ENCODE data around the gene ZRANB1.

ZRANB1 gene

GRCh38 chr10:125023862-125024496 is 82.1 kb downstream of the ZRANB1 start:
- no peak for DNase-seq

- DNase-seq: no peak
Measured at GRCh38 chr10:125024497-125025234, 82.7 kb downstream of the ZRANB1 start.

GRCh38 chr10:125025341-125025740 is 83.4 kb downstream of the ZRANB1 start:
- DNase-seq: no peak

DNA sequence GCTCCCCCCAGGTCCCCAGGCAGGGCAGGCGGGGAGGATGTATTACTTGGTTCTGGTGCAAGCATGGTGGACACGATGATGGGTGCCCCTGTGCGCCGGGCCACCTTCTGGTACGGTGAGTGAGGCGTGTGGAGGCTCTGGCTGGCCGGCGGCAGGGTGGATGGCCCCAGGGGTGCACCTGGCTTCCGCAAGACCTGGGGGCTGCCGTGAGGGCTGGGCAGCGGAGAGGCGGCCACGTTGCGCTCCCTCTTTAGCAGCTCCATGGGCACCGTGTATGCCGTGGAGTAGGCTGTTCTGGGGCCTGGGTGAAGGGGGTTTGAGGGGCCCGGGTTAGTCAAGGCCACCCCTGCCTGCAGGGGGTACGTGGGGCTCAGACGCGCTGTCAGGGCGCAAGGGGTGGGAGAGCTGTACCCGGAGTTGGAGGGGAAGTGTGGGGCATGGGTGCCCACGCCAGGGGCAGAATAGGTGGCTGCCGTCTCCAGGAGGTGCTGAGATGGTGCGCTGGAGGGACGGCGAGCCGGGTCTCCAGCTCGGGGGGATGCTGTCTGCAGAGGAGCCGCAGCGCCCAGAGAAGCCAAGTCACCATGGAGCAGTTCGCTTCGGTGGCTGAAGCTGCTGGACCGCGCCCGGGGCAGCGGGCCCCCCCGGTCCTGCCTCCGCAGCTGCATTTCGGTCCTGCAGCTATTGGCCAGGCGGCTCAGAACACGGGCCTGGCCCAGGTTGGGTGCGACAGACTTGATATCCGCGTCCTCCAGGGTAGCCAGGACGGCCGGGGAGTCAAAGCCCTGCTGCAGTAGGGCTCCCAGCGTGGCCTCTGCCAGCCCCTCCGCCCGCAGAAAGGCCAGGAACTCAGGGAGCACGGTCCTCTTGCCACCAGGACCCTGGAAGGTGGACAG is 84.4 kb downstream of the ZRANB1 start:
- no peak for DNase-seq

DNA sequence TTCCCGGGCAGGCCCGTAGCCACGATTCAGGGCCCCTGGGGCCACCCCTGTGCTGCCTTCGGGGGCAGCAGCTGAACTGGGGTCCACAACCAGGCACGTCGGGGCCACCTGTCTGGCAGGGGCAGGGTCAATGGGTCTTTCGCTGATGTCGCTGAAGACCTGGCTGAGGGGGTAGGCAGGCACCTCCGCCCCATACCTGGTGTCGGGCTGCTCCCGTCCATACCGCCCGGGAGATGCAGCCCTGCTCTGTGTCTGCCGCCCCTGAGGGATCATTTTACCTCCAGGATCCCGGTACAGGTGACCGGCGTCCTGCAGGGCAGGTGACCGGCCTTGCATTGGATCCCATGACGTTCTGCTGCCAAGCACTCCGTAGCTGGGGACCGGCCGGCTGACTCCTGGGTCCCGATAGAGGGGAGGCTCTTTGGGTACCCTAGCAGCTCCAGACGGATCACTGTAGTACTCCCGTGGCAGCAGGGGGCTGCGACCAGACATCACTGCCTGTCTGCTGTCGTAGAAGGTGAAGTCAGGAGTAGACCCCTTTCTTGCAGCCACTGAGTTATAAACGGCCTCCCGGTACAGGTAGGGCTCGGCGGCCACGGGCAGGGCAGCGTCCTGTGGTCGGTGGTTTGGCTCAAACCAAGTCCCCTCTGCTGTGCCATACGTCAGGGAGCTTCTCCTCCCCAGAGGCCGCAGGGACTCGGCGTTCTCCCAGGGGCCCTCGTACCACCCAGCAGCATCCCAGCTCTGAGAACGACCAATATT is 85.2 kb downstream of the ZRANB1 start:
- no peak for DNase-seq

DNA sequence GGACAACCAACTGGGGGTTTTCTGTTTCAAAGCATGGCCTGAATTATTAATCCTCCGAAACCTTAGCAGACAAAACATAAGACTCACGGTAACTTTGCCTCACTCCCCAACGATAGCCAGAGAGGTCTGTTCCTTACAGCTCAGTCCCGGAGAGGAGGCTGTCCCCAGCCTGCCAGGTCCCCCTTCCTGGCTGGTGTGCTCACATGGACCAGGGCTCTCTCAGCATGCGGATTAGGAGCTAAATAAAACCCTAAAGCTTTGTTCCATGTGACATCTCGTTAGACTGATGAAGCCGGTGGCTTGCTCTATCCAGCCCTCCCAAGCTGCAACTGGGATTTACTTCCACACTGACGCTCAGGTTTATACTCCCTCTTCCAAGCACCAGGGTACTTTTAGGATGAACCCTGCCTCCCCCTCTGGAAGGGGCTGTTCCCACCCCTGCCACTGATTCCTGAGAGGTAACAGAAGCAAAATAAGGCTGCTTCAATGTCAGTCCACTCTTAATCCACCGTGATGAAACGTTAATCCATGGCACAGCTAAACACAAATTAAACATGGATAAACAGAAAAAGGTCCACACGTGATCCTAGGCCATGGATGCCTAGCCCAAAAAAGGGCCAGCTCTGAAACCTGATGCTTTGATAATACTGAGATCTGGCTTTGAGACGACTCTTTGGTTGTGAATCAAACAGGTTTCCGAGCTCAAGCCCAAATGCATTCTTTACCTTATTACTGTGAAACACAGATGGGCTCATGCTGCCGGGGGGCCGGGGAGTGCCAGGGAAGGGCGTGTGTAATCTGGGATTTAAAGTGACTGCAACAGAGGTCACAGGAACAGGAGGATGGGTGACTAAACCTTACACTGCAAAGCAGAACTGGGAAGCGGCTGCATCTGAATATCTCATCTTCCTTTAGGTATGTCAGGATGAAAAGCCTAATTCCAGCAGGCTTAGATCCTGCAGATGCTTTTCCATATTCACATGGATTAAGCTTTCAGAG is 86.2 kb downstream of the ZRANB1 start:
- no peak for DNase-seq

DNA sequence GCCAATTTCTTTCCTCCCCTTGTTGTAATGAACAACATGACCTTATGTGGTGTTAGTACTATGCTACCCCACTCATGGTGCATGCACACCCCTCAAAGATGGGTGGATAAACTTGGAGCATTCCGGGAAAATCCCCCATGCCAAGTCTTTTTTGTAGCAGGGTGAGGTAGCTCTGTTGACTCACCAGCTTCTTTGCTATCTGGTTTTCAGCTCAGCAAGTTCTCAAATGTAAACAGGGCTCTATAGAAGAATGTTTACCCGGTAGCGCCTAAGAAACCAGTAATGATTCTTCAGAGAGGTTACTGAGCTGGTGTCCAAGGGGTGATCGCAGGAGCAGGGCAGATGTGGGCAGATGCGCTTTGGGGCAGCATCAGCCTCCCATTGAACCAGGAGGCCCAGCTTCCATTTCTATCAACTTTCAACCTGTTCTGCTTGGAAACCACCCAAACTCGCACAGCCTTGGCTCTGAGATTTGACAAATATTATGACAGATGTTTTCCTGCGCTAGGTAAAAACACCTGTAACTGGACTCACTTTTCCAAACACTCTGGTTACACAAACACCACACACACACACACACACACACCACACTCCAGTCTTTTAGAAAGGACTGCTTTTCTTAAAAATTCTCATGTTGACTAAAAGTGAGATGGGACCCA is 87.8 kb downstream of the ZRANB1 start:
- no peak for DNase-seq

DNA sequence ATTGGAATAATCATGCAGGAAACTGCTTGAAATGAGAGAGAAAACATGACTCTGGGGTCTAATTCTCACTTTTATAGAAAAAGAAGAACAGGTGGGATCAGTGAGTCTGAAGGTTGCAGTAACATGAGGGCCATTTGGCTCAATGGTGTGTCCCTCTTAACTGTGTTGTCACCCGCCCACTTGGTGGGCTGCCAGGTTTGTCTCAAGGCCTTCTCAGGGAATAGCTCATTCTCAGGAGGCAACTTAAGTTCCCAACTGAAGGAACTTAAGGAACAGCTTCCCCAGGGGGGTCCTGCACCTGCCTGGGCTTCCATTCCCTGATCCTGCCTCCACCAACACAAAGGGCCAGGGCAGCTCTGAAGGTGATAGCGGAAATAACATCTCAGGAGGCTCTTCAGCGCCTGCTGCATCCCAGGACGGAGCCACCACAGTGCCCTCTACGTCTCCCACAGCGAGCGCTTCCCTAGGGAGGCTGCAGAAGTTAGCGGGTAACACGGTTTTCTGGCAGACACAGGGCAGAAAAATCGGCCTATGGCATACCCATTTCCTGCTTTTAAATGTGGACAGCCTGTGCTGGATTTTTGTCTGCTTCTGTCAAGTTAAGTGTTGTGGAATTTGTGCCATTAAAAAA is 88.8 kb downstream of the ZRANB1 start:
- DNase-seq: no peak

- DNase-seq: no peak
Measured at GRCh38 chr10:125032474-125033020, 90.6 kb downstream of the ZRANB1 start.

DNA sequence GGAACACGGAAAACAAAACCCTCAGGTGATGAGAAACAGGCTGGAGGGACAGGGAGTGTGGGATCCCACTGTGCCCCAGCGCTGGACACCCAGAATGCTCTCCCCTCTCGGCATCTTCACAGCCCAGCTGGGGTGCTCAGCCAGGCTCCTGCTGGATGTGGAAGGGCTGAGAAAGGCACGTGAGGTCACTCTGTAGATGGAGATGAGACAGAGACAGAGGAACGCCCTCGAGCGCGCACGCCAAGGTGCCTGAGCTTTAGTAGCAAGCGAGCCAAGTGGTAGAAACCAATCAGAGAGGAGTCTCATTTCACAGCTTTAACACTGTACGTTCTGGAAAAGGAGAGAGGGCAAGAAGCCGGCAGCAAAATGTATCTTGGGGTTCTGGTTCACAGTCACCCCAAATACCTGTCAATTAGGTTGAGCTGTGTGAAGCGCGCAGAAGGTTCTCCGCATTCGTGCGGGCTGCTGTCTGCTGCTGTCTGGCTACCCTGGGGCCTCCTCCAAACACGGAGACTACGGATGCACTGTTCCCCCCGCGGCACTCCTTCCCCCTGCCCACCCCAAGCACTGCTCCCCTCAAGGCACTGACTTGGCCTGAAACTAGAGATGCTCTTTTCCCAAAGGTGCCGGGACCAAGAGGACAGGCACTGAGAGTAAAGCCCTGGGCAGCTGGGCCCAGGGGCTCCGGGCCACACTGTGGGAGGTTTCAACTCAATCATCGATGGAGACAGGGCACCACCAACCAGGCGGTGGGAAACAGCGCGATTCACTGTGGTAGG is 91.4 kb downstream of the ZRANB1 start:
- no peak for DNase-seq

GRCh38 chr10:125034675-125035074 is 92.8 kb downstream of the ZRANB1 start:
- DNase-seq: no peak

DNA sequence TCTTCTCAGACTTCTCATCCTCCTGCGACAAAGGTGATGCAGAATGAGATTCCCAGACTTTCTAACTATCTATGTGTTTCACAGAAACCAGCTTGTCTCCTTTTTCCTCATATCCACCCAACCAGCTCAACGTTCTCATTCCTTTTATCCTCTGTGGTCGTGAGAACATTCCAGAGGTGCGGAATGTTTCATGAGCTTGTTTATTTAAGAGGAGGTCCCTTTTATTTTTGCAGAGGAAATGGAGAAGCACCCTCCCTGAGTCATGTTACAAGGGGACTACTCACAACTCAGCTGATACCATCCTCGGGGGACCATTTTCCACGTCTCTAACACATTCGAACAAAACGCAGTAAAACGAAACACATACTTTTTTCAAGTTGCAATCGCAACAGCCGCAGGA is 93.2 kb downstream of the ZRANB1 start:
- no peak for DNase-seq

GRCh38 chr10:125035588-125036295 is 93.8 kb downstream of the ZRANB1 start:
- no peak for DNase-seq

DNA sequence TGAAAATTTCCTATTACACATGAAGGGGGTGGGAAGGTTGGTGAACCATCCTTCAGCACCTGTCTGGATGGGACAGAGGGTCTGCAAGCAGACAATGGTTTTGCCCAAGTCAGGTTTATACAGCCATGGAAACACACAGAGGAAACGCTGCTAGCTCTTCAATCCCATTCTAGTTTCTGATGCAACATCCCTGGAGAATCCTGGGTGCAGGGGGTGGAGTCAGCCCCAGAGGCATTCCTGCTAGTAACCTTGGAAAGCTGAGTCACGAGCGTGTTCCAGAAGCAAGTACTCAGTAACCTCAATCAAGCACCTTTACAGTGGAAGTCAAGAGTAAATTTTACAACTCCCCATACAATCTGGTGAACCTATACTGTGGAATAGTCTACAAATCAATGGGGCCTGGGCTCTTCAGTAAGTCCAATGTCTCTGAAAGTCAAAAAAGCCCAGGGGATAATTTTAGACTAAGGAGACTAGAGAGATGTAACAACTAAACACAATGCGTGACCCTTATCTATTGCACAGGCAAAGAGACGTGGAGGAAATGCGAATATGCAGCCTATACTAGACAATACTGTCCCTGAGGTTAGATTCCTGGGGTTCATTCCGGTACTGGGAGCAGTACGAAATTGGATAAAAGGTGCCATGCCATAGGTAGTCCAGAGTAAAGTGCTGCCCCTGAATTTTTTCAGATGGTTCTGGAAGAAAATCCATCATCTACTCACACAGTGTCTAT is 95.4 kb downstream of the ZRANB1 start:
- no peak for DNase-seq

Data from KG1 (cell line).